Motor neuron (in vitro differentiated cells): ENCODE results near the gene TRAF7. TPM values are rescaled to one million over a fixed set of nuclear protein-coding genes. Genes with fewer than 3 reads are reported as not detected.

Source experiments
- ATAC-seq, 8 experiments: fragments of 200-7000 bp; cut with Tn5 transposase; replicated peaks in 6 of 8; 2 replicates each; pipeline ENCODE4 v1.8.0; 2021; ENCODE audit warnings: mild to moderate bottlenecking in 8 of 8, moderate library complexity in 8 of 8
- H3K27ac ChIP-seq, 2 donors: fragments of 250-450 bp; sonication (Bioruptor Pico); 2 replicates each; pipeline ENCODE4 v1.9.0; 2021; ENCODE audit warnings: antibody characterized with exemption in 2 of 2, mild to moderate bottlenecking in 2 of 2, moderate library complexity in 1 of 2
- H3K4me1 ChIP-seq, 2 donors: fragments of 250-450 bp; sonication (Bioruptor Pico); replicated peaks in 1 of 2; 2 replicates each; pipeline ENCODE4 v1.6.1; 2021; ENCODE audit warnings: antibody characterized with exemption in 2 of 2, mild to moderate bottlenecking in 2 of 2, moderate library complexity in 1 of 2
- H3K4me3 ChIP-seq, 5 donors: fragments of 250-450 bp; sonication (Bioruptor Pico); 2 replicates each; pipeline ENCODE4 v1.9.0; 2021; ENCODE audit warnings: antibody characterized with exemption in 5 of 5, mild to moderate bottlenecking in 5 of 5, moderate library complexity in 4 of 5
- WGBS, 10 experiments: fragments of 450-650 bp; shearing (Covaris generic); methylation state at CpG; one replicate each; pipeline ENCODE4 v1.0.0; 2022; 5-methylcytosine and 5-hydroxymethylcytosine counted together
- in situ Hi-C, 9 experiments: fragments of 400-800 bp; cut with MboI; loops; one replicate each; pipeline ENCODE4 v1.15.0; 2021; ENCODE audit warnings: low sequenced_read_pairs in 9 of 9, low pct_unique_long_range_greater_than_20kb in 2 of 9; ENCODE audit not compliant: unreplicated experiment in 9 of 9
- total RNA-seq, 8 experiments: library from RNA; unstranded; fragments of 300-600 nt; gene quantifications; 2 replicates each; pipeline versions ENCODE4 v1.2.3 to v1.2.4, GENCODE V29; 2022

The TRAF7 gene
- total RNA-seq, 8 experiments from 2014 or later = 20.7 to 82.2 (median 33.3) TPM

- no peak for ATAC-seq
- H3K27ac ChIP-seq = no peak overlapping the region
- H3K4me1 ChIP-seq = peaks cover 4 to 11% of the 10 kb centered on the region in 2 donors
- 46 to 100% (median 80%) methylated on average over 1 to 3 of the region's 17 CpGs; no CpG with 5 or more reads in 7 of the 10 experiments for WGBS, 10 experiments
- H3K4me3 ChIP-seq = no peak overlapping the region
- in situ Hi-C loops = no loop called here
Measured at GRCh38 chr16:2187212-2187611, 31.6 kb downstream of the TRAF7 start.

- 100% methylated on average over 1 to 3 of the region's 8 CpGs; no CpG with 5 or more reads in 7 of the 10 experiments for WGBS, 10 experiments
- H3K4me1 ChIP-seq = peaks cover 4 to 11% of the 10 kb centered on the region in 2 donors
- no peak overlapping the region for H3K4me3 ChIP-seq
- no peak overlapping the region for H3K27ac ChIP-seq
- in situ Hi-C loops = no loop called here
- ATAC-seq = no peak
Measured at GRCh38 chr16:2188395-2188794, 32.8 kb downstream of the TRAF7 start.

- Histone ChIP-seq H3K4me3 (no peak overlapping the region), H3K27ac (no peak overlapping the region), H3K4me1 (peaks cover 12 to 18% of the 10 kb centered on the region in 2 donors)
- peak in 2 of 8 experiments; percentile 3 to 4 for ATAC-seq
- in situ Hi-C loops = no loop called here
- no CpG with 5 or more reads among the region's 25 CpGs for WGBS, 10 experiments
Measured at GRCh38 chr16:2189252-2189893, 33.8 kb downstream of the TRAF7 start.

- 24 to 100% methylated on average over 3 to 6 of the region's 24 CpGs; no CpG with 5 or more reads in 8 of the 10 experiments for WGBS, 10 experiments
- Histone ChIP-seq H3K4me1 (peaks cover 20 to 26% of the 10 kb centered on the region in 2 donors), H3K27ac (no peak overlapping the region), H3K4me3 (no peak overlapping the region)
- in situ Hi-C loops = no loop called here
- no peak for ATAC-seq
Measured at GRCh38 chr16:2190002-2190658, 34.5 kb downstream of the TRAF7 start.

GRCh38 chr16:2190659-2191445 lies 35.3 kb downstream of the TRAF7 start:
- in situ Hi-C loops = no loop called here
- Histone ChIP-seq H3K27ac (no peak overlapping the region), H3K4me3 (no peak overlapping the region), H3K4me1 (peaks cover 20 to 29% of the 10 kb centered on the region in 2 donors)
- 72 to 90% (median 80%) methylated on average over 1 to 5 of the region's 25 CpGs; no CpG with 5 or more reads in 7 of the 10 experiments for WGBS, 10 experiments
- no peak for ATAC-seq

GRCh38 chr16:2191446-2191706 lies 35.8 kb downstream of the TRAF7 start:
- no peak overlapping the region for H3K27ac ChIP-seq
- no peak overlapping the region for H3K4me3 ChIP-seq
- ATAC-seq = no peak
- peaks cover 20 to 29% of the 10 kb centered on the region in 2 donors for H3K4me1 ChIP-seq
- WGBS, 10 experiments = 60 to 100% (median 90%) methylated on average over 1 to 8 of the region's 11 CpGs; no CpG with 5 or more reads in 5 of the 10 experiments
- in situ Hi-C loops = no loop called here

- WGBS, 10 experiments = 10 to 47% (median 20%) methylated on average over 2 of the region's 16 CpGs; no CpG with 5 or more reads in 7 of the 10 experiments
- peak overlapping the region in 4 of 5 donors; percentile 48 to 87 (median 76) for H3K4me3 ChIP-seq
- in situ Hi-C loops = no loop called here
- peak overlapping the region; percentile 9 to 66 for H3K27ac ChIP-seq
- ATAC-seq = peak; percentile 8 to 66 (median 42)
- H3K4me1 ChIP-seq = peaks cover 20 to 29% of the 10 kb centered on the region in 2 donors
Measured at GRCh38 chr16:2194166-2194834, 38.7 kb downstream of the TRAF7 start.

- Histone ChIP-seq H3K27ac (peak overlapping the region; percentile 7 to 66), H3K4me3 (peak overlapping the region; percentile 48 to 97 (median 84)), H3K4me1 (peaks cover 20 to 26% of the 10 kb centered on the region in 2 donors)
- in situ Hi-C loops = no loop called here
- ATAC-seq = peak; percentile 43 to 69 (median 58)
- 0 to 60% (median 6%) methylated on average over 1 to 4 of the region's 10 CpGs; no CpG with 5 or more reads in 6 of the 10 experiments for WGBS, 10 experiments
Measured at GRCh38 chr16:2194852-2195321, 39.3 kb downstream of the TRAF7 start.

- Histone ChIP-seq H3K4me1 (peaks cover 15 to 20% of the 10 kb centered on the region in 2 donors), H3K4me3 (peak overlapping the region; percentile 48 to 97 (median 84)), H3K27ac (peak overlapping the region; percentile 66 to 68)
- in situ Hi-C loops = no loop called here
- WGBS, 10 experiments = 0% methylated on average over 5 of the region's 49 CpGs; no CpG with 5 or more reads in 9 of the 10 experiments
- ATAC-seq = peak in 7 of 8 experiments; percentile 7 to 68 (median 51)
Measured at GRCh38 chr16:2195322-2196161, 40.0 kb downstream of the TRAF7 start.

- no CpG with 5 or more reads among the region's 129 CpGs for WGBS, 10 experiments
- in situ Hi-C loops = no loop called here
- Histone ChIP-seq H3K4me3 (peak within 1 kb of the TSS; percentile 48 to 97 (median 84)), H3K4me1 (peaks cover 15 to 18% of the 10 kb centered on the region in 2 donors), H3K27ac (peak within 1 kb of the TSS; percentile 66 to 68)
- ATAC-seq = peak; percentile 41 to 76 (median 54)
Measured at GRCh38 chr16:2196162-2196980, 40.8 kb downstream of the TRAF7 start, which contains the start of gene CASKIN1. CASKIN1 (minus strand) TSS chr16:2196605; CDS start chr16:2196432, 173 bp downstream.

- in situ Hi-C loops = no loop called here
- Histone ChIP-seq H3K4me3 (peak overlapping the region; percentile 48 to 97 (median 84)), H3K27ac (peak overlapping the region in 1 of 2 donors; percentile 66), H3K4me1 (peaks cover 15 to 18% of the 10 kb centered on the region in 2 donors)
- ATAC-seq = no peak
- WGBS, 10 experiments = 63% methylated on average over 2 of the region's 32 CpGs; no CpG with 5 or more reads in 9 of the 10 experiments
Measured at GRCh38 chr16:2196981-2197511, 41.5 kb downstream of the TRAF7 start.
